HCT116 (cell line): Measurements from ENCODE around the gene OCRL.

ENCODE experiments used
- EZH2 ChIP-seq: fragments of 200-600 bp; sonication (generic); IDR thresholded peaks from 2 replicates; pipeline ENCODE4 v1.6.1; 2017; ENCODE audit warnings: antibody characterized with exemption, mixed run types
- EZH2phosphoT487 ChIP-seq: fragments of 200-600 bp; IDR thresholded peaks from 2 replicates; pipeline ENCODE4 v1.6.1; 2018; ENCODE audit warnings: antibody characterized with exemption, borderline replicate concordance
- MAX ChIP-seq: IDR thresholded peaks from 2 replicates; pipeline ENCODE4 v1.6.1; 2012
- POLR2A ChIP-seq: IDR thresholded peaks from 2 replicates; pipeline ENCODE4 v1.7.0; 2011; ENCODE audit warnings: borderline replicate concordance; ENCODE audit not compliant: insufficient read depth, insufficient read length; ENCODE audit errors: extremely low read depth
- RAD21 ChIP-seq: IDR thresholded peaks from 2 replicates; pipeline ENCODE4 v1.6.1; 2012; ENCODE audit warnings: low read depth, mild to moderate bottlenecking
- TF ChIP-seq, protein P1 (sequence below), 3 experiments: fragments of 200-600 bp in 1 of 3; sonication (generic) in 1 of 3; IDR thresholded peaks in 2 of 3; conservative IDR thresholded peaks in 1 of 3; 2 replicates each; pipeline ENCODE4 v1.5.1; 2012 to 2017; ENCODE audit warnings: low read depth in 2 of 3, low read length in 2 of 3, antibody characterized with exemption in 1 of 3, borderline replicate concordance in 1 of 3, control low read depth in 1 of 3, mild to moderate bottlenecking in 1 of 3, mixed read lengths in 1 of 3, mixed run types in 1 of 3, moderate library complexity in 1 of 3; ENCODE audit not compliant: insufficient read depth in 1 of 3
- TF ChIP-seq, protein P2 (sequence below): IDR thresholded peaks from 2 replicates; pipeline ENCODE4 v1.6.1; 2011; ENCODE audit warnings: mild to moderate bottlenecking, low read length, moderate library complexity; ENCODE audit not compliant: insufficient replicate concordance; ENCODE audit errors: extremely low read depth

- TF ChIP-seq, protein P1, sequence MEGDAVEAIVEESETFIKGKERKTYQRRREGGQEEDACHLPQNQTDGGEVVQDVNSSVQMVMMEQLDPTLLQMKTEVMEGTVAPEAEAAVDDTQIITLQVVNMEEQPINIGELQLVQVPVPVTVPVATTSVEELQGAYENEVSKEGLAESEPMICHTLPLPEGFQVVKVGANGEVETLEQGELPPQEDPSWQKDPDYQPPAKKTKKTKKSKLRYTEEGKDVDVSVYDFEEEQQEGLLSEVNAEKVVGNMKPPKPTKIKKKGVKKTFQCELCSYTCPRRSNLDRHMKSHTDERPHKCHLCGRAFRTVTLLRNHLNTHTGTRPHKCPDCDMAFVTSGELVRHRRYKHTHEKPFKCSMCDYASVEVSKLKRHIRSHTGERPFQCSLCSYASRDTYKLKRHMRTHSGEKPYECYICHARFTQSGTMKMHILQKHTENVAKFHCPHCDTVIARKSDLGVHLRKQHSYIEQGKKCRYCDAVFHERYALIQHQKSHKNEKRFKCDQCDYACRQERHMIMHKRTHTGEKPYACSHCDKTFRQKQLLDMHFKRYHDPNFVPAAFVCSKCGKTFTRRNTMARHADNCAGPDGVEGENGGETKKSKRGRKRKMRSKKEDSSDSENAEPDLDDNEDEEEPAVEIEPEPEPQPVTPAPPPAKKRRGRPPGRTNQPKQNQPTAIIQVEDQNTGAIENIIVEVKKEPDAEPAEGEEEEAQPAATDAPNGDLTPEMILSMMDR (IDR thresholded peaks at IDR 0.05 in 2 of 3, conservative IDR thresholded peaks at IDR 0.05 in 1 of 3; ENCODE audit: borderline replicate concordance in 1 of 3, insufficient read depth in 1 of 3, low read depth in 2 of 3, low read length in 2 of 3), result 0 out of 6 replicates have a peak, but pooled peaks of 1 of the 3 experiments have one; percentile 9
- TF ChIP-seq RAD21 (0 out of 2 replicates have a peak, but pooled peaks have one; percentile 9), EZH2 (no peak), POLR2A (no peak), EZH2phosphoT487 (no peak), MAX (no peak)
- TF ChIP-seq, protein P2, sequence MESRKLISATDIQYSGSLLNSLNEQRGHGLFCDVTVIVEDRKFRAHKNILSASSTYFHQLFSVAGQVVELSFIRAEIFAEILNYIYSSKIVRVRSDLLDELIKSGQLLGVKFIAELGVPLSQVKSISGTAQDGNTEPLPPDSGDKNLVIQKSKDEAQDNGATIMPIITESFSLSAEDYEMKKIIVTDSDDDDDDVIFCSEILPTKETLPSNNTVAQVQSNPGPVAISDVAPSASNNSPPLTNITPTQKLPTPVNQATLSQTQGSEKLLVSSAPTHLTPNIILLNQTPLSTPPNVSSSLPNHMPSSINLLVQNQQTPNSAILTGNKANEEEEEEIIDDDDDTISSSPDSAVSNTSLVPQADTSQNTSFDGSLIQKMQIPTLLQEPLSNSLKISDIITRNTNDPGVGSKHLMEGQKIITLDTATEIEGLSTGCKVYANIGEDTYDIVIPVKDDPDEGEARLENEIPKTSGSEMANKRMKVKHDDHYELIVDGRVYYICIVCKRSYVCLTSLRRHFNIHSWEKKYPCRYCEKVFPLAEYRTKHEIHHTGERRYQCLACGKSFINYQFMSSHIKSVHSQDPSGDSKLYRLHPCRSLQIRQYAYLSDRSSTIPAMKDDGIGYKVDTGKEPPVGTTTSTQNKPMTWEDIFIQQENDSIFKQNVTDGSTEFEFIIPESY, result no peak
Measured at GRCh38 chrX:129609395-129609794, 69.3 kb downstream of the OCRL start.
